GM18867 (cell line): Measurements from ENCODE around the gene PGK1.

Source experiments
- ATAC-seq: cut with Tn5 transposase; IDR thresholded peaks from one replicate; pipeline ENCODE4 v1.9.1; 2021; ENCODE audit warnings: mild to moderate bottlenecking, moderate library complexity; ENCODE audit not compliant: unreplicated experiment

The PGK1 gene

DNA sequence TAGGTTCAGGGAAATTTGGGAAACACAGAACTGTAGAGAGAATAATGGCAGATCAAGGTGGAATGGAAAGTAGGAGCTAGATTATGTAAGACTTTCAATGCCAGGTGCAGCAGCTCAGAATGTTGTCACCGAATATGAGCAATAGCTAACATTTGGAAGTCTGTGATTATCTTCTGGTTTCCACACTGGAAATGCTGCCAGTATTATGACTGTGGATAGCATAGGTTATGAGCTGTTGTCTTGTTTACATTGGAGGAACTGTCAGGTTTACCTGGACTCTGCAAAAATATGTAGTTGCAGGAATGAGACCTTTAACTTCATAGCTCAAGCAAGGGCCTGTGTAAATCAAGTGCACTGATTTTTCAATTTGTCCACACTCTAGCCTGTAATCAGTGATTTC, 61.4 kb downstream of the PGK1 start:
- ATAC-seq = no peak

- no peak for ATAC-seq
Observed at GRCh38 chrX:78168065-78168464, 64.0 kb downstream of the PGK1 start.
